Stimulated activated naive B cell treated with anti-CD40 and anti-IgM and Interleukin-4, amounts not matched to agents 10 μg/mL and 1 μg/mL and 100 μg/mL, for 72 hours (primary cell): Measurements from ENCODE around the gene PPP3R1.

Experiments used
- ATAC-seq, 2 donors: fragments of 150-1000 bp; cut with Tn5 transposase; replicated peaks; 2 replicates each; pipeline ENCODE4 v1.10.0; 2021; ENCODE audit warnings: moderate library complexity in 1 of 2
- DNase-seq: peaks from one replicate; pipeline ENCODE4 v3.0.0; 2021
- H3K27ac Mint-ChIP-seq: one replicate; pipeline ENCODE4 v1.8.0; 2022; ENCODE audit warnings: mild to moderate bottlenecking, mixed read lengths
- H3K27me3 Mint-ChIP-seq, 2 donors: one replicate each; pipeline ENCODE4 v1.8.0; 2022; ENCODE audit warnings: mixed read lengths in 2 of 2
- H3K36me3 Mint-ChIP-seq, 2 donors: one replicate each; pipeline ENCODE4 v1.8.0; 2022; ENCODE audit warnings: mixed read lengths in 2 of 2, mild to moderate bottlenecking in 1 of 2
- H3K4me1 Mint-ChIP-seq, 2 donors: one replicate each; pipeline ENCODE4 v1.8.0; 2022; ENCODE audit warnings: mixed read lengths in 2 of 2, mild to moderate bottlenecking in 1 of 2
- H3K4me3 Mint-ChIP-seq, 2 donors: one replicate each; pipeline ENCODE4 v1.8.0; 2022; ENCODE audit warnings: mild to moderate bottlenecking in 2 of 2, mixed read lengths in 2 of 2, moderate library complexity in 1 of 2
- H3K9me3 Mint-ChIP-seq, 2 donors: one replicate each; pipeline ENCODE4 v1.8.0; 2022; ENCODE audit warnings: mixed read lengths in 2 of 2, mild to moderate bottlenecking in 1 of 2

Gene PPP3R1

DNA sequence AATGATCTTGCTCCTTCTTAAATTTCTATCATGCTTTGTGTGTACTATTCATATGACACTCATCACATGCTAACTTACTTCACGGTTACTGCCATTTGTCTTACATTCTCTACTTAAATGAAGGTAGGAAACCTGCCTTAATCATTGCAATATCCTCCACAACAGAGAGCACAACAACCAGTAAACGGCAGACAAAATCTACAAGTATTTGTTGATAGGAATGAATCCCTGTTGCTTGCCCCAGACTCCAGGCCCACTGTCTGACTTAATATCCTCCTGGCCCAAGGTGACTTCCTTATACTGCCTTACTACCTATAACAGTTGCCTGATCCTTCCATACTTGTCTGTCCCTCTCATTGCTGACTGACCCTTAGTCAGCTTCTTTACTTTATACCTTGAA is 3.5 kb downstream of the PPP3R1 start:
- Mint-ChIP-seq H3K27me3 (no peaks in the 10 kb centered on the region), H3K27ac (no peak overlapping the region), H3K4me3 (no peak overlapping the region), H3K4me1 (peaks cover 9 to 15% of the 10 kb centered on the region in 2 donors), H3K9me3 (no peaks in the 10 kb centered on the region), H3K36me3 (peaks cover 12% of the 10 kb centered on the region in 2 donors)
- no peak for DNase-seq
- no peak for ATAC-seq

DNA sequence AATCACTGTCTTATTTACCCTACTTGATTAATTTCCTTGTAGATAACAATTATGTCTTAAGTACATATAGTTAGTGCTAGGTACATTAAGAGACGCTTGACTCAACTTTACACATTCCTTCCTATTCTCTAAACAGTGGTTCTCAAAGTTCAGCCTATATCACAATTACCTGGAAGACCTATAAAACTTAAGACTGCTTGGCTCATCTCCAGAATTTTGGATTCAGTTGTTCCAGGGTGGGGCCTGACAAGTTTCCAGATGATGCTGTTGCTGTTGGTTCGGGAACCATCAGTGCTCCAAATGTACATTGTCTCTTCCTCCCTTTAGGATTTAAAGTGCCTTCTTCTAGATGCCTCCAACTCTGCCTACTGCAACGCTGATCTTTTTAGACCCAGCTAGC is 4.0 kb downstream of the PPP3R1 start:
- ATAC-seq (no peak), DNase-seq (no peak)
- H3K36me3 Mint-ChIP-seq = peaks cover 12% of the 10 kb centered on the region in 2 donors
- H3K27ac Mint-ChIP-seq = no peak overlapping the region
- no peaks in the 10 kb centered on the region for H3K9me3 Mint-ChIP-seq
- H3K27me3 Mint-ChIP-seq = no peaks in the 10 kb centered on the region
- no peak overlapping the region for H3K4me3 Mint-ChIP-seq
- H3K4me1 Mint-ChIP-seq = peaks cover 9 to 15% of the 10 kb centered on the region in 2 donors

DNA sequence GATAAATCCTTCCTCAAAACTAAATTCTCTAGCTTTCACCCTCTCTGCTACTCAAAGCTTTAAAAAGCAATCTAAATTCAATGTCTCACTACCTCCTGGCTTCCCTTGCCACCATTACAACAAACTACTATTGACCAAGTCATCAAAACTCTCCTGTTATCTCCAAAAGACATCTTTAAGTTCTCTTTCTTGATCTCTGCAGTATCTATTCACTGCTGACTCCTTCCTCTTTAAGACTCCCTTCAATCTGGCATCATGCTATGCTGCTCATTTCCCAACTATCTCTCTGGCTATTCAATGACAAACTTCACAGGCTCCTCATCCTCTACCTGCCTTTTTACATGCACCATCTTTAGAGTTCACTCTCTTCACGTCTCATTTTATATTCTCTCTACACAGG is 5.9 kb downstream of the PPP3R1 start:
- no peak for DNase-seq
- H3K9me3 Mint-ChIP-seq = no peaks in the 10 kb centered on the region
- no peak for ATAC-seq
- no peaks in the 10 kb centered on the region for H3K27me3 Mint-ChIP-seq
- peaks cover 13 to 26% of the 10 kb centered on the region in 2 donors for H3K4me1 Mint-ChIP-seq
- no peak overlapping the region for H3K4me3 Mint-ChIP-seq
- H3K36me3 Mint-ChIP-seq = peaks cover 9 to 11% of the 10 kb centered on the region in 2 donors
- H3K27ac Mint-ChIP-seq = no peak overlapping the region

DNA sequence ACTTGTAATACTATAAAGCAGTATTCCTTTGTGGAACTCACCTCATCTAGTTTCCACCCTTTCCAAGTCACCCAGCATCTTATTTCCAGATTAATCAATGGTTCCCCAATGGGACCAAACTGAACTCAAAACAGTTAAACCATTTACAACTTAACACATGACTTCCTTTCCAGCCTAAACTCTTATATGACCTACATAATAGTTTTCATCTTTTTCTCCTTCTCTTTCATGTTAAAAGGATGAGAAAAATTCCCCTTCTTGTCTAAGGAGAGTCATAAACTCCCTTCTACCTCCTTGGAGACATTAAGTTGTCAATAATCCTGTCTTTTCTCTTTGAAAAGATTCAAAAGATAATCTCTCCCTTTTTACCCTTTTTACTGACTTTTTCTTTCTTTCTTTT is 6.7 kb downstream of the PPP3R1 start:
- H3K27me3 Mint-ChIP-seq = no peaks in the 10 kb centered on the region
- no peak overlapping the region for H3K27ac Mint-ChIP-seq
- peaks cover 14 to 27% of the 10 kb centered on the region in 2 donors for H3K4me1 Mint-ChIP-seq
- H3K36me3 Mint-ChIP-seq = peaks cover 3 to 6% of the 10 kb centered on the region in 2 donors
- DNase-seq (no peak), ATAC-seq (no peak)
- no peak overlapping the region for H3K4me3 Mint-ChIP-seq
- no peaks in the 10 kb centered on the region for H3K9me3 Mint-ChIP-seq

DNA sequence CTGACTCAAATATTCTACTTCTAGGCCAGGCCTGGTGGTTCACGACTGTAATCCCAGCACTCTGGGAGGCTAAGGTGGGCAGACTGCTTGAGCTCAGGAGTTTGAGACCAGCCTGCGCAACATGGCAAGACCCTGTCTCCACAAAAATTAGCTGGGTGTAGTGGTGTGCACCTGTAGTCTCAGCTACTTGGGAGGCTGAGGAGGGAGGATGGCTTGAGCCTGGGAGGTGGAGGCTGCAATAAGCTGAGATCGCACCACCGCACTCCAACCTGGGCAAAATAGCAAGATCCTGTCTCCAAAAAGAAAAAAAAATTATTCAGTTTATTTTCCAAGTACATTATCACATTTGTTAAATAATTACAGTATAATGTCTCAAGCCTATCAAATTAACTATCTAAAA is 7.3 kb downstream of the PPP3R1 start:
- H3K27me3 Mint-ChIP-seq = no peaks in the 10 kb centered on the region
- H3K27ac Mint-ChIP-seq = no peak overlapping the region
- ATAC-seq (no peak), DNase-seq (no peak)
- H3K4me3 Mint-ChIP-seq = no peak overlapping the region
- H3K4me1 Mint-ChIP-seq = peaks cover 18 to 27% of the 10 kb centered on the region in 2 donors
- H3K9me3 Mint-ChIP-seq = no peaks in the 10 kb centered on the region
- peaks cover 7 to 11% of the 10 kb centered on the region in 2 donors for H3K36me3 Mint-ChIP-seq

DNA sequence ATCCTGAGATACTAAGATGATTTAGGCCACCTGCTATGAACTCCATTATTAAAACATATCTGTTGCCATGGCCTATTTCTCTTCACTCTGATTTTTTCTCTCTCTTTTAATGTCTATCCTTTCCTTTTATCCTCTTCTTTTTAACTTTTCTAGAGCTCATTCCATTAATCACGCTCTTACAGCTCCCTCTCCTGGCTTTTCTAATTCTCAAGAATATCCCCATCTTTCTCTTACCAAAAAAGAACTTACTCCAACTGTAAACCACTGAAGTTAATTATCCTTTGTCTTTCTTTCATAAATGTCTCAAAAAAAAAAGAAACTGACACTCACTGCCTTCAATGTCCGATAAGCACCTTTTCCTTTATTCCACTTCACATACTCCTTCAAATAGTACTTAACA is 7.9 kb downstream of the PPP3R1 start:
- H3K4me3 Mint-ChIP-seq = no peak overlapping the region
- H3K27me3 Mint-ChIP-seq = no peaks in the 10 kb centered on the region
- H3K36me3 Mint-ChIP-seq = peaks cover 6 to 10% of the 10 kb centered on the region in 2 donors
- ATAC-seq = no peak
- no peak overlapping the region for H3K27ac Mint-ChIP-seq
- no peak for DNase-seq
- H3K9me3 Mint-ChIP-seq = no peaks in the 10 kb centered on the region
- H3K4me1 Mint-ChIP-seq = peaks cover 16 to 30% of the 10 kb centered on the region in 2 donors

DNA sequence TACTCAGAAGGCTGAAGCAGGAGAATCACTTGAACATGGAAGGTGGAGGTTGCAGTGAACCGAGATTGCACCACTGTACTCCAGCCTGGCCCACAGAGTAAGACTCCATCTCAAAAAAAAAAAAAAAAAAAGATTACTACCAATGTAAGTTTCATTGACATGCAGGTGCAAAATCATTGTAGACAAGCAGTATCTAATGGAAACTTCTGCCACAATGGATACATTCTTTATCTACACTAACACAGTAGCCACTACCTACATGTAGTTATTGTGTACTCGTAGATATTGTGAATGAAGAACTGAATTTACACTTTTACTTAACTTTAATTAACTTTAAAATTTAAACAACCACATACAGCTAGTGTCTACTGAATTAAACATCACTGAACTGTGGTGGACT is 10.6 kb downstream of the PPP3R1 start:
- H3K27me3 Mint-ChIP-seq = no peaks in the 10 kb centered on the region
- DNase-seq (no peak), ATAC-seq (no peak)
- no peak overlapping the region for H3K4me3 Mint-ChIP-seq
- no peaks in the 10 kb centered on the region for H3K9me3 Mint-ChIP-seq
- H3K27ac Mint-ChIP-seq = no peak overlapping the region
- H3K4me1 Mint-ChIP-seq = peaks cover 30 to 47% of the 10 kb centered on the region in 2 donors
- peaks cover 11 to 21% of the 10 kb centered on the region in 2 donors for H3K36me3 Mint-ChIP-seq

DNA sequence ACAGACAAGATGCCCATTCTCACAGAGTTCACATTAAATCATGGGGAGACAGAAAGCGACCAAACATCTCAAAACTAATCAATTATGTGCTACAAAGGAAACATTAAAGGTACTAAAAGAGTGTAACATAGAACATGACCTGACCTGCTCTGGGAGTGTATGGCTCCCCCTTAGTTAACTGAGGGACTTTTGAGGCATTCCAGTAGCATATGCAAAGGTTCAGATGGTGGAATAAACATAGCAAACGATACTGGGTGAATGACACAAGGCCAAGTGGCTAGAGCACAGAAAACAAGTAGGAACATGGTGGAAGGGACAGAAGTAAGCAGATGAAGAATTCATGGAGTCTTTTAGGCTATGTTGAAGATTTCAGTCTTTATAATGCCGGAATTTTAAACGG is 11.9 kb downstream of the PPP3R1 start:
- no peak overlapping the region for H3K4me3 Mint-ChIP-seq

DNA sequence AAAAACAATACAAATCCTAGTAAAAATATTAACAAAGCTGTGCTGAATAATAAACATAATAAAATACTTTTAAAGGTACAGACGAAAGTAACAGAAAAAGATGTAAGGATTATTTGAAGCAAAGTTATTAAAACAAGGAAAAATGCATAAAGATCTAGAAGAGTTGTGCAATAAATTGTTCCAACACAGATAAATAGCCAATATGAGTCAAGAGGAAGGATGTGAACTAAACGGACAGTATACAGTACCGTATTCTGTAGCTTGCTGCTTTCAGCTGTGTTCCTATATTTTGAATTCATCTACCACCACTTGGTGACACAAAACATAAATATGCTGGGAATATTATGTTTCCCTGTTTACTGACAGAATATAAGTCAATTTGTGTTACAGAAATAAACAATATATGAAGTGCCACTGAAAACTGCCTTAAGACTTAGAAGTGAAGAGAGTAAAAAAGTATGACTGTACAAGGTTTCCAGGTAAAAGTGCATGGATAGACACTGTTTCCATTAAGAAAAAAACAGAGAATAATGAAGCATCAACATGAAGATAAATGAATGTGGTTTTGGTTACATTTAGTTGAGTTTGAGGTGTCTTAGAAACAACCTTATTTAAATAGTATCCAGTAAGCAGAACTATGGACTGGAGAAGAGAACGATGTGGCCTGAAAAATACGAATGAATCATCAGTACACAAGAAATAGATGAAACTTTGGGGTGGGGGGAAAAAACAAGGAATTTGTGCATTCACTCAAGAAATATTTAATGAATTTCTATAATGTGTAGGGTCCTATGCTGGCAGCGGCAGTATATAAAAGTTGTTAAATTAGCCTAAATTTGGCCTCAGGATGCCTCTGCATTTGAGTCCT is 13.1 kb downstream of the PPP3R1 start:
- Mint-ChIP-seq H3K4me1 (peaks cover 37 to 71% of the 10 kb centered on the region in 2 donors), H3K27me3 (no peaks in the 10 kb centered on the region), H3K4me3 (no peak overlapping the region)

More for the DNA sequence above, 11.9 kb downstream of the PPP3R1 start:
- H3K4me1 Mint-ChIP-seq = peaks cover 34 to 60% of the 10 kb centered on the region in 2 donors
- H3K36me3 Mint-ChIP-seq = peaks cover 11 to 21% of the 10 kb centered on the region in 2 donors
- no peak for DNase-seq
- H3K27ac Mint-ChIP-seq = no peak overlapping the region
- H3K9me3 Mint-ChIP-seq = no peaks in the 10 kb centered on the region
- H3K27me3 Mint-ChIP-seq = no peaks in the 10 kb centered on the region
- ATAC-seq = no peak

DNA sequence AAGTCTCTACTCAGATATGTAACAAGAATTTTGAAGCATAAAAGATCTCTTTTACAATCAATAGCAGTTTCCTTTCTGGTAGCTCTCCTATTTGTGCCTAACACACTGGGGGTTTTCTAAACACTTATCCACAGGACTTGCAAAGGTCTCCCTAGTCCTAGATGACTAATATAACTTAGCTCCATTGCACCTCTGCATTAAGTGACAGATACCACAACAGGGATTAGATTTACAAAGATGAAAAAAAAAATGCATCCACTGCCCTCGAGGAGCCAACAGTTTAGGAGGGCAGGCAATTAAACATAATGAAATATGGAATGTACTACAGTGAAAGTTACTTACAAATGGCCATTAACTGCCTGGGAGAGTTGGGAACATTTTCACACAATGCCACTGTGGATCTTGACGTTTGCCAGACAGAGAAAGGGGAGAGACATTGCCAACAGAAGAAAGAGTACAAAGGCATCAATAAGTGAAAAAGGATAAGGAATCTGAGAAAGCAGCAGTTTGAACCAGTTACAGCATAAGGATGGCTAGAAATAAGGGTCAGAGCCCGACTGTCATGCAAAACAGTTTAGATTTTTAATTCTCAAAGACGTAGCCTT is 14.3 kb downstream of the PPP3R1 start:
- Mint-ChIP-seq H3K4me3 (no peak overlapping the region), H3K27ac (peak overlapping the region; percentile 4)
- peak; percentile 19 to 55 for ATAC-seq

More for the DNA sequence above, 13.1 kb downstream of the PPP3R1 start:
- H3K36me3 Mint-ChIP-seq = peaks cover 11 to 21% of the 10 kb centered on the region in 2 donors
- no peaks in the 10 kb centered on the region for H3K9me3 Mint-ChIP-seq
- DNase-seq (no peak), ATAC-seq (peak; percentile 20 to 27)
- no peak overlapping the region for H3K27ac Mint-ChIP-seq

DNA sequence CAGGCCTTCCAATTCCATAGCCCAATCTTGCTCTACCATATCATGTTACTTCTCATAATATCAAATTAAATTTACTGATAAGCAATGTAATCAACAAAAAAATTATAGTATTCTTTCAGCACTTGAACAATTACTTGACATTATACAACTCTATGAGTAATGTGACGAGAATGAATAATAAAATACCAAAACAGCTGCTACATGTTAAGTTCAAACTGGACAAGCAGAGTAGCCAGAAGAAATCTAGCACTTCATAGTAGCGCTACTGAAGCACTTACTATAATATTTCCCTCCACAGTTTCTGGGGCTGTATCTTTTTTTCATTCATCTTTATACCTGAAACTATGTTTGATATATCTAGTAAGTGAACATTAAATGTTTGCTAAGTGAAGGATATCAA is 14.9 kb downstream of the PPP3R1 start:
- Mint-ChIP-seq H3K36me3 (peaks cover 13 to 21% of the 10 kb centered on the region in 2 donors), H3K27ac (no peak overlapping the region), H3K4me3 (no peak overlapping the region), H3K9me3 (no peaks in the 10 kb centered on the region), H3K27me3 (no peaks in the 10 kb centered on the region), H3K4me1 (peaks cover 39 to 76% of the 10 kb centered on the region in 2 donors)
- DNase-seq = no peak
- no peak for ATAC-seq

More for the DNA sequence above, 14.3 kb downstream of the PPP3R1 start:
- Mint-ChIP-seq H3K27me3 (no peaks in the 10 kb centered on the region), H3K4me1 (peaks cover 36 to 74% of the 10 kb centered on the region in 2 donors), H3K36me3 (peaks cover 11 to 21% of the 10 kb centered on the region in 2 donors), H3K9me3 (no peaks in the 10 kb centered on the region)
- no peak for DNase-seq

DNA sequence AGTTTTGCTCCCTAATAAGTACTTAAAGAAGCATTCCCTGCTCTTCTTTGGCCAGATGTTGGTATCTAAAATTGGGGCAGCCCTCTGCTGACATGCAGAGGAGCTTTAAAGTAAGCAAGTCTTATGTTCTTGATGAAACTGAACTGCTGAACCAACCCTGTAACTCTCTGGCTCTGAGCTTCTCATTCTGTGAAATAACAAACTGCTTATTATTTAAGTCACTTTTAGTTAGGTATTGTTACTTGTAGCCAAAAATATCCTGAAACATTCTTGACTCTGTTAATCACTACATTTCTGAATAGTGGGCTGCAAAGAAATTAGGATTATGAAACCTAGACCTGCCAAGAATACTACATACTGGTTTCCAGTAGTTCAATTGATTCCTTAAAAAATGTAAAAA is 15.5 kb downstream of the PPP3R1 start:
- ATAC-seq (no peak), DNase-seq (no peak)
- no peak overlapping the region for H3K4me3 Mint-ChIP-seq
- H3K27me3 Mint-ChIP-seq = no peaks in the 10 kb centered on the region
- H3K36me3 Mint-ChIP-seq = peaks cover 13 to 21% of the 10 kb centered on the region in 2 donors
- peaks cover 42 to 81% of the 10 kb centered on the region in 2 donors for H3K4me1 Mint-ChIP-seq
- no peaks in the 10 kb centered on the region for H3K9me3 Mint-ChIP-seq
- H3K27ac Mint-ChIP-seq = no peak overlapping the region

DNA sequence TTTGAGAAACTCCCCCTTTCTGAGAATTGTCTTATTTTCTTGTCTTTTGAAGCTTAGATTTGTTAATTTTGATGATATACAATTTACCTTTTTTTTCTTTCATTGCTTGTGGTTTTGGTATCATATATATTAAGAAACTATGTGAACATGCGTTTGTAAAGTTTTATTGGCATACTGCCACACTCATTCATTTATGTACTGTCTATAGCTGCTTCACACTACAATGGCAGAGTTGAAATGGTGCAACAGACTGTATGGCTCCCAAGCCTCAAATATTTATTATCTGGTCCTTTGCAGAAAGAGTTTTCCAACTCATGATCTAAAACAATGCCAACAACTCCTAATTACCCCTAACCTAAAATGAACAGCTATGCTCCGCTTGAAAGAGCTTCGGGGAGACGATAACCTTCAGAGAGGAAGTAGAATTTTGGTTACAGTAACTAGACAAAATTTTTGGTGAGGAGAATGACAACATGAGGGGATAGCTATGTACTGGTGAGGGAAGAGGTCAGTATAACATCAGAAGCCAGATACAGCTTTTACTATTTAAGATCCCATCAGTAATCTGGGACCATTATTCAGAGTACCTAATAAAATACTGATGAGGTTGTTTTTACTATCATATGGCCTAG is 16.1 kb downstream of the PPP3R1 start:
- Mint-ChIP-seq H3K4me1 (peaks cover 43 to 82% of the 10 kb centered on the region in 2 donors), H3K36me3 (peaks cover 15 to 21% of the 10 kb centered on the region in 2 donors), H3K27ac (peak overlapping the region; percentile 4), H3K27me3 (no peaks in the 10 kb centered on the region), H3K9me3 (no peaks in the 10 kb centered on the region), H3K4me3 (peak overlapping the region in 1 of 2 donors; percentile 31)
- ATAC-seq = peak; percentile 55 to 70
- DNase-seq = no peak

DNA sequence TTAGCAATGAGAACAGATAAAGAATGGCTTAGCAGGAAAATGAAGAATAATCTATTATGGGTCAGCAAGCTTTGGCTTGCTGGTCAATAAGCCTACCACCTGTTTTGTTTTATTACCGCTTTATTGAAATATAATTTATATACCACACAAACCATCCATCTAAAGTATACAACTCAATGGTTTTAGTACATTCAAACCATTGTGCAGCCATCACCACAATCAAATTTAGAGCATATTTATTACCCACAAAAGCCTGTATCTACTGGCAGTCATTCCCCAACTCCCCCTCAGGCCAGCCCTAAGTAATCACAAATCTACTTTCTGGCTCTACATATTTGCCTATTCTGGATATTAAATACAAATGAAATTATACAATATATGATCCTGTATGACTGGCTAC is 17.2 kb downstream of the PPP3R1 start:
- no peak overlapping the region for H3K27ac Mint-ChIP-seq
- H3K9me3 Mint-ChIP-seq = no peaks in the 10 kb centered on the region
- no peak for DNase-seq
- peaks cover 43 to 83% of the 10 kb centered on the region in 2 donors for H3K4me1 Mint-ChIP-seq
- ATAC-seq = no peak
- H3K4me3 Mint-ChIP-seq = no peak overlapping the region
- H3K27me3 Mint-ChIP-seq = no peaks in the 10 kb centered on the region
- peaks cover 13 to 18% of the 10 kb centered on the region in 2 donors for H3K36me3 Mint-ChIP-seq
